Measurements from ENCODE around the gene SORCS2.

GRCh38 chr4:7785017-7785416 lies 592.7 kb downstream of the SORCS2 start:
- TF ChIP-seq POLR2A (IDR thresholded peaks at IDR 0.05) (no peak), CTCF (IDR thresholded peaks at IDR 0.05) (no peak), POLR2AphosphoS5 (IDR thresholded peaks at IDR 0.05) (no peak), EP300 (IDR thresholded peaks at IDR 0.05; ENCODE audit: low read depth) (no peak)
